DMS 273 (cell line): Measurements from ENCODE around the gene REXO1.

Experiments
- DNase-seq: peaks from one replicate; lab custom pipeline; 2025; ENCODE audit not compliant: unreplicated experiment; lab: John Stamatoyannopoulos, UW

Gene REXO1

DNA sequence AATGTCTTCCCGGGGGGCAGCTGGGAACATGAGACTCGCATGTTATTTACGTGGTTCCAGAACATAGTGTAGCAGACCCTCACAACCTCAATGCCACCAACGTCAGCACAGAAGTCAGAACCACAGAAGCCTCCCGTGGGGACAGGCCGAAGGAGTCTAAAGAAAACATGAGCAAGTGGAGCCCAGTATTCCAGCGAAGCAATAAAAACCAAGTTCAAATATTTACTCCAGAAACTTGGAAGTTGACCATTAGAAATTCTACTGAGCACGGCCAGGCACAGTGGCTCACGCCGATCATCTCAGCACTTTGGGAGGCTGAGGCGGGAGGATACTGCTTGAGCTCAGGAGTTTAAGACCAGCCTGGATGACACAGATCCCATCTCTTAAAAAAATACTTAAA is 18.3 kb downstream of the REXO1 start:
- DNase-seq = no peak

GRCh38 chr19:1828279-1829238 is 19.7 kb downstream of the REXO1 start:
- no peak for DNase-seq

DNA sequence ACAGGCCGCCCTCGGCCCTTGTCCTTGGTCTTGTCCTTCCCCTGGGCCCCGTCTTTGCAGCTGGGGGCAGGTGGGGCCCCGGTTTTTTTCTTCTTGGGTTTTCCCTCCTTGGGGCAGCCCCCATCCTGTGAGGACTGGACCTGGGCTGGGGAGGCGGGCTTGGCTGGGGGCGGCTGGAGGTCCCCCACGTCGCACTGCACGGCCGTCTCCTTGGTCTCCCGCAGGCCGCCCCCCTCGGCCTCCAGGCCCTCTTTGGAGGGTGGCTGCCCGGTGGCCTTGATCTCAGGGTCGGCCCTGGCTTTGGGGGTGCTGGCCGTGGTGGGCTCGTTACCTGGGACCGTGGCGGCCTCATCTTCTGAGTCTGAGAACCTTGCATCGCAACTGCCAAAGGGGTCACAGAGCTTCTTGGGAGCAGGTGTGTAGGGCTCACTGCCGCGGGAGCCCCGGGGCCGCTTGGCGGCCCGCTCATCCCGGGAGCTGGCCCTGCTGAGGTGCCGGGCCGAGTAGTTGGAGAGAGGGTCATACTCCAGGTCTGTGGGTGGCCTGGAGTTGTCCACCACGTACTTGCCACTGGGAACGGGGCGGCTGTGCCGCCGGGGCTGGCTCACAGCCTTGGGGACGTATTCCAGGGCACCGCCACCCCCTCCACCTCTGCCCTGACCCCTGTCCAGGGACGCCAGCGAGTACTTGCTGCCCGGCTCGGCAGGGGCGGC is 20.6 kb downstream of the REXO1 start:
- DNase-seq = no peak

DNA sequence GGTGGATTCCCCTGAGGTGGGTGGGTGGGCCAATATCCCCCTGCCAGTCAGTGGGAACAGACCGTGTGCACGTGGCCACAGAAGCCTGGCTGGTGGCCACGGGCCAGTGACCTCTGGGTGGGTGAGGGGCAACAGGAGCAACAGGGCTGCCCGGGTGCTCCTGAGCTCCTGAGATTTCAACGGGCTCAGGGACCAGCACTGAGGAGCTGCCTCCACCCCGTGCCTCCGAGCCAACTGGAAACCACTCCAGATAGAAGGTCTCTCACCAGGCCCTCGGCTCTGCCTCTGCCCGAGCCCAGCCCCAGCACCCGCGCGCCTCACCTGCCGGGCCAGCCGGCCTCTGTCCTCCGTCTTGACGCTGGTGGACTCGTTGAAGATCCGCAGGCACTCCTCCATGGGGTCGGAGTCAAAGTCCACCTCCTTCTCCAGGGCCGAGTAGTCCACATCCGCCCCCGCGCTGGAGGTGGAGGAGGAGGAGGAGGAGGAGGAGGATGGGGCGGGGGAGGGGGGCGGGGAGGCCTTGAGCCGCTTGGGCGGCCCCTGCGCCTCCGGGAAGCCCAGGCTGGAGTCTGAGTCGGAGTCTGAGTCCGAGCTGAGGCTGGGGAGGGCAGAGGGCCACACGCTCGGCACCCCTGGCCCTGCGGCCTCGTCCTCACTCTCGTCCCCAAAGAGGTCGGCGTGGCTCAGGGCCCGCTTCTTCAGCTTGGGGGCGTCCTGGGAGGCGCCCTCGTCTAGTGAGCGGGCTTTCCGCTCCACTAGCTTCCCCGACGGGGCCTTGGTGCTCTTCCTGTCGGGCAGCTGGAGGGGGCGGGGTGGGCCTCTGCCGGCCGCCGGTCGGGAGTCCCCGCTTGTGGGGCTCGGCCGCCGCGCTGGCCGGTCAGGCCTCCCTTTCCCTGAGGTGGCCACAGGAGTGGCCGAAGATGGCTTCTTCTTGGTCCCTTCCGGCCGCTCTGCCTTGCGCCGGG is 21.4 kb downstream of the REXO1 start:
- peak; percentile 54 for DNase-seq

DNA sequence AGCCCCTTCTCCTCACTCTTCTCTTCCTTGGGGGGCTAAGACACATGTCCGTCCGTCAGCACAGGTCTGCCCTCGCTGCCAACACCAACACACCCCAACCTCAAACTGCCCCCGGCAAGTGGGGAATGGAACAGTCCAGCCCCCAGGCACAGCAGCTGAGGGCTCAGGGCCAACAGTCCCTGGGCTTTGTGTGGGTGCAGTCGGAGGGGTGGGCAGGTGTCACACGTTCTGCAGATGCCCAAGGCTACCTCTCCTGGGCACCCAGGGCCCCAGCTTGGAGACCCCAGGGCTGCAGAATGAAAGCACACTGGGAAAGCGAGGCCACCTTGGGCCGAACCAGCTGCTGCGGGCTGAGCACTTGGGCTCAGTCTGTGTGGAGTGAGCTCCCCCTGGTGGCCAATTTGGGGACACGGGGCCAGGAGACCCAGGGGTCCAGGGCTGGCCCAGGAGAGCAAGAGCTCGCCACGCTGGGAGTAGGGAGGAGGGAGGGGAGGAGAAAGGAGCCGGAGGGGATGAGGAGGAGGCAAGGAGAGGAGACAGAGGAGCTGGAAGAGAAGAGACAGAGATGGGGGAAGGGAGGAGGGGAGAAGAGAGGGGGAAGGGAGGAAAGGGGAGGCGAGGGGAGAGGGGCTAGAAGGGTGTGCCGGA is 22.2 kb downstream of the REXO1 start:
- DNase-seq = peak; percentile 91

DNA sequence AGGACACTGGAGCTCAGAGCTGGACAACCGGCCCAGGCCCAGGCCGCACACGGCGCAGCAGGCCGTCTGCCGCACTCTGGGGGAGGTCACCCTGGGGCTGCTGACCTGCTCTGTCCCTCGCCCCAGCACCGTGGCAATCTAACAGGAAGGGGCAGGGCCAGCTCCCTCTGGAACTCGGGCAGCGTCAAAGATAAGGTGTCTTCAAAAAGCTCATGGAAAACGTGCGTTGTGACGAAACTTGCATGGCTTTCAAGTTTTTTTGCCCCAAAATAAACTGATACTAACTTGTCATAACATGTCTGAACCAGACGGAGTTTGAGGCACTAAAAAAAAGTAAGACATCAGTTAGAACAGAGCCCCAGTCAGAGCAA is 24.0 kb downstream of the REXO1 start:
- DNase-seq = no peak

DNA sequence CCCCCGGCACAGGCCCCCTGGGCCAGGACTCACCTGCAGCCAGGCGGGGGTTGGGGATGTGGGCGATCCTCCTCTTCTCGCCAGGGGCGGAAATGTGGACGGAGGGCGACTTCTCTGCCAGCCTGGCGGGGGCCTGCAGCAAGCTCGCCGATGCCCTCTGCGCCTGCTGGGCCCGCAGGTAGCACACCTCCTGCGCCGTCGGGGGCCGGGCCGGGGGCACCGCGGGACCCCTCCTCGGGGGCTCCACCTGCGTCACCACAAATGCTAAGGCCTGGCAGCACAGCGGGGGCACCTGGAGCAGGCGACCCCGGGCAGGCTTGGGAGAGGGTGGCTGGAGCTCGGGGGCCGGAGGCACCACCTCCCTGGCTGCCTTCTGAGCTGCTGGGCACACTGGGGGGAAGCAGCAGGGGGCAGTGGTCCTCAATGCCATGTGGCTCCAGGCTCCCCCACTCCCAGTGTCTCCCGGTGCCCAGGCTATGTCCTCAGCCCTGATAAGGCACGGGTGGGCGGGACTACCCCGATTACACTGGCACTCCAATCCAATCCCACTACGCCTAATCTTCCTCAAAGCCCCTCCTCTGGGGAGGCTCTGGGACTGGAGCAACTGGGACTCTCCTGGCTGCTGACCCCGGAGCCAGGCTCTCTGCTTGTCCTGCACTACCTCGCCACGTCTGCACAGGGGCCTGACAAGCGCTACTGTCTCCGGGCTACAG is 24.6 kb downstream of the REXO1 start:
- no peak for DNase-seq

DNA sequence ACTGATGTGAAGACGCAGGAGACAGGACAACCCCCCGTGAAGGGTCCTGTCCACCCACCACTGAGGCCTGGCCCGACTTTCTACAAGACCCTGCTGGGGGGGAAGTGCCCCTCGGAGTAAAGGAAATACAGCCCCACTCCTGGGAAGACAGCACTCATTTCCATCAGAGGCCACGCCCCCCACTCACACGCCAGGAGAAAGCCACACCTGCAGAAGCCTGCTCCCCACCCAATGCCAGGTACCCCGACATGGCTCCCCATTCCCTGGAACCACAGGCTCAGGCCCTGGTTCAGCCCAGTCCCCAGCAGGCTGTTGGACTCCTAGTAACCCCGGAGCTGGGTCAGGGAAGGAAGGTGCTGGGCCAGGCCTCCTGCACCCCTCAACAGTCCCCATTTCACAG is 25.3 kb downstream of the REXO1 start:
- no peak for DNase-seq

DNA sequence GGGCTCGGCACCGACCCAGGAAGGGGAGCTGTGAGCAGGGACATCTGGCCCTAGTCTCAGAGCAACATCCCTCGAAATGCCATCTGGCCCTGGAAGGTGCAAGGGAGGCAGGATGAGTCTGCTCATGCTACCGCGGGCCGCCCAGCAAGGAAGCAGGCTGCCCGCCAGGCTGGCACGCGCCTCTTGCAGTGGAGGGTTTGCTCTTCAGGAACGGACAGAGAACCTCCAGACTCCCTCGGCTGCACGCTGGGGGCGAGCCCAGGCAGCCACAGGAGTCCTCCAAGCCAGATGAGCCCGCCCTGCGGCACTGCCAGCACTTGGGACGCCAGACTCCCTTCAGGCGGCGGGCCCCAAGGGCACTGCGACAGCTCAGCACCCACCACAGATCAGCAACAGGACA is 26.1 kb downstream of the REXO1 start:
- DNase-seq = peak; percentile 93

- DNase-seq = no peak
These were observed 28.7 kb downstream of the REXO1 start for GRCh38 chr19:1819341-1820255.

DNA sequence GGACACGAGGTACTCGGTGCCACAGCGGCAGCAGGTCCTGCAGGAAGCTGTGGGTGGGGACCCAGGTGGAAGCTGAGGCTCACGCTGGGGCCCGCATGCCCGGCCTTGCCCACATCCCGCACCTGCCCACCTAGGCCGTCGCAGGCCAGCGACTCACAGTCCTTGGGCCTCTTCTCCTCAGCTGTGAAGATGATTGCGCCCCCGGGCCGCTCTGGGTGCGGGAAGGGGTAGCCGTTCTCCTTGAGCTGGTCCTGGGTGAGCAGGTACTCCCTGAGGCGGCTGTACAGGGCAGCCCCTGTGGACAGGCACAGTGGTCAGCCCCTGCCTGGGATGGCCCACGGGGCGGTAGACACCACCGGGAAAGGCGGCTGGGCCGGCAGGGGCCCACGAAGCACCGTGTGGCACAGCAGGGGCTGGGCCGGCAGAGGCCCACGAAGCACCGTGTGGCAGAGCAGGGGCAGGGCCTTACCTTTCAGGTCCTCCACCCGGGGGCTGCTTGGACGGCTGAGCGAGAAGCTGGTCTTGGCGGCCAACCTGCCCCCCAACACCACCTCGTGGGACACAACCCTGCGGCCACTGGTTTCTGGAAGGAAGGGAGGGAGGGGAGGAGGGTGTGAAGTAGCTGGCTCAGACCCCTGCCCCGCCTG is 29.6 kb downstream of the REXO1 start:
- DNase-seq = no peak

DNA sequence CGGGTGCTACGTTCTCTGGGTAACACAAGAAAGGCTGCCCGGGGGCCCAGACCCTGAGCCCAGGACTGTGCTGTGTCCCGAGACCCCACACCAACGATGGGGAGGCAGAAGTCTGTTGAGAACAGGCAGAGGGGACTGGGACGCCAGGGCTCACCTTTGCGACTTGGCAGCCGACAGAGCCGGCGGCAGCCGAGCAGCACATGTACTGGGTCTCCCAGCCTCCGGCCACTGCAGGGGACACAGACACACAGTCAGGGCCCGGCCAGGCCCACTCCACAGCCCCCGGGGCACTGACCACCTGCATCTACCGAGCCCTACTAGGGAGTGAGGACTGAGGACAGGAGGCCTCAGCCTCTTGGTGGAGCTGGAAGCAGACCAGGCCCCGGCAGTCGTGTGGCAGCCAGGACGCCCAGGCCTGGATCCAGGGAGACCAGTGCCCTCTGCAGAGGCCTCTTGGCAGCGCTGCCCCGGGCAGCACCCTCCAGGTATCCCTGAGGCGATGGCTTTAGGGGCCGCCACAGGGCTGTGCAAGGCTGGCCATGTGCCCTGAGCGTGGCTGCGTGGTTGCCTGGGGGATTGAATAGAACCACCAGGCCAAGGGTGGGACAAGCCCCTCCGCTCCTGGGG is 30.6 kb downstream of the REXO1 start:
- DNase-seq = no peak

- no peak for DNase-seq
These were observed 31.6 kb downstream of the REXO1 start for GRCh38 chr19:1816530-1817298.

GRCh38 chr19:1815605-1816529 is 32.4 kb downstream of the REXO1 start:
- no peak for DNase-seq

GRCh38 chr19:1814833-1815604 is 33.3 kb downstream of the REXO1 start:
- peak; percentile 35 for DNase-seq
